ENCODE data around the gene KAT2B. TPM values are rescaled to one million over a fixed set of nuclear protein-coding genes. Genes with fewer than 3 reads are reported as not detected.

KAT2B gene
- polyA plus RNA-seq, 1 donor from 2014 or later: 14.2 TPM

GRCh38 chr3:20055020-20055775, 15.0 kb downstream of the KAT2B start:
- Histone ChIP-seq H3K4me2 (ENCODE audit: low read length) (no peak overlapping the region), H2AFZ (ENCODE audit: low read depth, low read length) (no peak overlapping the region)

GRCh38 chr3:20055842-20056241, 15.6 kb downstream of the KAT2B start:
- Histone ChIP-seq H3K4me3 (ENCODE audit: low read length) (no peak overlapping the region), H3K9me3 (ENCODE audit: low read length) (no peaks in the 10 kb centered on the region), H3K9me2 (ENCODE audit: insufficient read depth, low read length) (no peaks in the 10 kb centered on the region), H3K27me3 (ENCODE audit: insufficient read depth, low read depth, low read length) (no peaks in the 10 kb centered on the region), H4K20me1 (ENCODE audit: insufficient read depth) (no peaks in the 10 kb centered on the region), H3K9ac (ENCODE audit: low read length) (no peak overlapping the region), H2AFZ (ENCODE audit: low read depth, low read length) (no peak overlapping the region), H3F3A (ENCODE audit: insufficient read depth, low read length, poor library complexity, severe bottlenecking) (no peaks in the 10 kb centered on the region), H3K27ac (ENCODE audit: low read length) (no peak overlapping the region), H3K79me2 (replicated peaks; ENCODE audit: insufficient read depth, low read length) (peaks cover 7% of the 10 kb centered on the region), H3K4me2 (ENCODE audit: low read length) (no peak overlapping the region), H3K36me3 (ENCODE audit: insufficient read depth, low read length) (no peaks in the 10 kb centered on the region)
- no peak for TF ChIP-seq SMC3 (conservative IDR thresholded peaks at IDR 0.05; ENCODE audit: poor library complexity)
- no peak for TF ChIP-seq TAF1 (IDR thresholded peaks at IDR 0.05; ENCODE audit: low read depth)
- no peak for TF ChIP-seq CTCF (IDR thresholded peaks at IDR 0.05; ENCODE audit: poor library complexity, severe bottlenecking)
- no peak for TF ChIP-seq EZH2 (IDR thresholded peaks at IDR 0.05; ENCODE audit: borderline replicate concordance, insufficient read depth, low read length, poor library complexity, severe bottlenecking)
- TF ChIP-seq POLR2AphosphoS5 (IDR thresholded peaks at IDR 0.05): no peak

More at GRCh38 chr3:20055020-20055775, 15.0 kb downstream of the KAT2B start:
- TF ChIP-seq RAD21 (conservative IDR thresholded peaks at IDR 0.05): no peak
- peak; percentile 32 for TF ChIP-seq EP300 (conservative IDR thresholded peaks at IDR 0.05; ENCODE audit: poor library complexity, severe bottlenecking)
- no peak for TF ChIP-seq REST (IDR thresholded peaks at IDR 0.05; ENCODE audit: borderline replicate concordance)
- no peak for TF ChIP-seq EZH2 (IDR thresholded peaks at IDR 0.05; ENCODE audit: borderline replicate concordance, insufficient read depth, low read length, poor library complexity, severe bottlenecking)
- no peak for TF ChIP-seq POLR2AphosphoS5 (IDR thresholded peaks at IDR 0.05)
- no peaks in the 10 kb centered on the region for H3K36me3 ChIP-seq (ENCODE audit: insufficient read depth, low read length)
- H3K9ac ChIP-seq (ENCODE audit: low read length): no peak overlapping the region
- H3K27ac ChIP-seq (ENCODE audit: low read length): no peak overlapping the region
- no peaks in the 10 kb centered on the region for H4K20me1 ChIP-seq (ENCODE audit: insufficient read depth)
- no peak overlapping the region for H3K4me3 ChIP-seq (ENCODE audit: low read length)
- no peaks in the 10 kb centered on the region for H3K9me2 ChIP-seq (ENCODE audit: insufficient read depth, low read length)
- no peaks in the 10 kb centered on the region for H3K9me3 ChIP-seq (ENCODE audit: low read length)
- H3F3A ChIP-seq (ENCODE audit: insufficient read depth, low read length, poor library complexity, severe bottlenecking): no peaks in the 10 kb centered on the region
- H3K79me2 ChIP-seq (replicated peaks; ENCODE audit: insufficient read depth, low read length): peaks cover 7% of the 10 kb centered on the region
- no peaks in the 10 kb centered on the region for H3K27me3 ChIP-seq (ENCODE audit: insufficient read depth, low read depth, low read length)

Measured in neural cell (in vitro differentiated cells).